Brain microvascular endothelial cell (primary cell): ENCODE data around the gene RPS8.

Experiments used
- DNase-seq: peaks from one replicate; pipeline ENCODE4 v3.0.0-alpha.2; 2020
- H3K27ac ChIP-seq: fragments of 250-450 bp; sonication (Bioruptor Pico); 2 replicates; pipeline ENCODE4 v1.5.1; 2020; ENCODE audit warnings: mild to moderate bottlenecking, moderate library complexity
- H3K27me3 ChIP-seq: fragments of 250-450 bp; sonication (Bioruptor Pico); replicated peaks from 2 replicates; pipeline ENCODE4 v1.5.1; 2020; ENCODE audit warnings: mild to moderate bottlenecking
- H3K36me3 ChIP-seq: fragments of 250-450 bp; sonication (Bioruptor Pico); replicated peaks from 2 replicates; pipeline ENCODE4 v1.5.1; 2020; ENCODE audit warnings: mild to moderate bottlenecking
- H3K4me3 ChIP-seq: 2 replicates; pipeline ENCODE4 v1.5.1; 2011; ENCODE audit warnings: low read depth, mild to moderate bottlenecking, control low read depth, low read length, moderate library complexity
- in situ Hi-C: cut with HindIII; loops from 2 replicates; pipeline ENCODE4 v1.10.0; 2017; ENCODE audit warnings: low sequenced_read_pairs, low pct_ligation_motif_present
- TF ChIP-seq, protein P1 (sequence below): IDR thresholded peaks from 2 replicates; pipeline ENCODE4 v1.5.1; 2011; ENCODE audit warnings: low read depth, mild to moderate bottlenecking, moderate library complexity, low read length, control low read depth, inconsistent platforms; ENCODE audit errors: missing control alignments

Gene RPS8

GRCh38 chr1:44801491-44802305, 26.4 kb downstream of the RPS8 start:
- TF ChIP-seq, protein P1, sequence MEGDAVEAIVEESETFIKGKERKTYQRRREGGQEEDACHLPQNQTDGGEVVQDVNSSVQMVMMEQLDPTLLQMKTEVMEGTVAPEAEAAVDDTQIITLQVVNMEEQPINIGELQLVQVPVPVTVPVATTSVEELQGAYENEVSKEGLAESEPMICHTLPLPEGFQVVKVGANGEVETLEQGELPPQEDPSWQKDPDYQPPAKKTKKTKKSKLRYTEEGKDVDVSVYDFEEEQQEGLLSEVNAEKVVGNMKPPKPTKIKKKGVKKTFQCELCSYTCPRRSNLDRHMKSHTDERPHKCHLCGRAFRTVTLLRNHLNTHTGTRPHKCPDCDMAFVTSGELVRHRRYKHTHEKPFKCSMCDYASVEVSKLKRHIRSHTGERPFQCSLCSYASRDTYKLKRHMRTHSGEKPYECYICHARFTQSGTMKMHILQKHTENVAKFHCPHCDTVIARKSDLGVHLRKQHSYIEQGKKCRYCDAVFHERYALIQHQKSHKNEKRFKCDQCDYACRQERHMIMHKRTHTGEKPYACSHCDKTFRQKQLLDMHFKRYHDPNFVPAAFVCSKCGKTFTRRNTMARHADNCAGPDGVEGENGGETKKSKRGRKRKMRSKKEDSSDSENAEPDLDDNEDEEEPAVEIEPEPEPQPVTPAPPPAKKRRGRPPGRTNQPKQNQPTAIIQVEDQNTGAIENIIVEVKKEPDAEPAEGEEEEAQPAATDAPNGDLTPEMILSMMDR: no peak
- Histone ChIP-seq H3K27ac (no peak overlapping the region), H3K36me3 (peaks cover 51% of the 10 kb centered on the region), H3K27me3 (no peaks in the 10 kb centered on the region), H3K4me3 (peak overlapping the region; percentile 88)
- in situ Hi-C loops: no loop called here
- DNase-seq: no peak

GRCh38 chr1:44802306-44803061, 27.1 kb downstream of the RPS8 start:
- H3K27ac ChIP-seq: no peak overlapping the region
- H3K27me3 ChIP-seq: no peaks in the 10 kb centered on the region
- peaks cover 56% of the 10 kb centered on the region for H3K36me3 ChIP-seq
- TF ChIP-seq, protein P1: no peak
- peak overlapping the region; percentile 88 for H3K4me3 ChIP-seq
- in situ Hi-C loops: no loop called here
- DNase-seq: no peak

- in situ Hi-C loops: no loop called here
- Histone ChIP-seq H3K27ac (no peak overlapping the region), H3K4me3 (peak overlapping the region; percentile 88), H3K36me3 (peaks cover 56% of the 10 kb centered on the region), H3K27me3 (no peaks in the 10 kb centered on the region)
- TF ChIP-seq, protein P1: no peak
- no peak for DNase-seq
Observed at GRCh38 chr1:44803062-44803311, 27.6 kb downstream of the RPS8 start.

- peak overlapping the region; percentile 88 for H3K4me3 ChIP-seq
- peaks cover 56% of the 10 kb centered on the region for H3K36me3 ChIP-seq
- in situ Hi-C loops: no loop called here
- no peak overlapping the region for H3K27ac ChIP-seq
- no peak for DNase-seq
- no peaks in the 10 kb centered on the region for H3K27me3 ChIP-seq
- TF ChIP-seq, protein P1: no peak
Observed at GRCh38 chr1:44803312-44804095, 28.2 kb downstream of the RPS8 start.

DNA sequence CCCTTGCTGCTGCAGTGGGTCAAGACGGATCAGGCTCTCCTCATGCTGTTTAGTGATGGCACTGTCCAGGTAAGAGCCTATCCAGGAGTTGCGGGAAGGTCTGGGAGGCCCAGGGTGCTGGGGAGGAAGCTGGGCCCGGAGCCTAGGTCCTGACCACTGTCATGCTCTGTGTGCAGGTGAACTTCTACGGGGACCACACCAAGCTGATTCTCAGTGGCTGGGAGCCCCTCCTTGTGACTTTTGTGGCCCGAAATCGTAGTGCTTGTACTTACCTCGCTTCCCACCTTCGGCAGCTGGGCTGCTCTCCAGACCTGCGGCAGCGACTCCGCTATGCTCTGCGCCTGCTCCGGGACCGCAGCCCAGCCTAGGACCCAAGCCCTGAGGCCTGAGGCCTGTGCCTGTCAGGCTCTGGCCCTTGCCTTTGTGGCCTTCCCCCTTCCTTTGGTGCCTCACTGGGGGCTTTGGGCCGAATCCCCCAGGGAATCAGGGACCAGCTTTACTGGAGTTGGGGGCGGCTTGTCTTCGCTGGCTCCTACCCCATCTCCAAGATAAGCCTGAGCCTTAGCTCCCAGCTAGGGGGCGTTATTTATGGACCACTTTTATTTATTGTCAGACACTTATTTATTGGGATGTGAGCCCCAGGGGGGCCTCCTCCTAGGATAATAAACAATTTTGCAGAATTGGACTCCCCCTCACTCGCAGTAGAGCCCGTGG, 30.1 kb downstream of the RPS8 start:
- DNase-seq: no peak
- in situ Hi-C loops: no loop called here
- no peaks in the 10 kb centered on the region for H3K27me3 ChIP-seq
- TF ChIP-seq, protein P1: peak; percentile 16
- peaks cover 54% of the 10 kb centered on the region for H3K36me3 ChIP-seq
- no peak overlapping the region for H3K4me3 ChIP-seq
- H3K27ac ChIP-seq: no peak overlapping the region
